ENCODE data around the gene NACAD. TPM values are rescaled to one million over a fixed set of nuclear protein-coding genes. Genes with fewer than 3 reads are reported as not detected.
A peak's percentile ranks its signal among the peaks of the same experiment; 100 is the strongest.

Gene NACAD
- total RNA-seq, 4 donors from 2014 or later, result 0.89 to 2.0 (median 1.7) TPM

DNA sequence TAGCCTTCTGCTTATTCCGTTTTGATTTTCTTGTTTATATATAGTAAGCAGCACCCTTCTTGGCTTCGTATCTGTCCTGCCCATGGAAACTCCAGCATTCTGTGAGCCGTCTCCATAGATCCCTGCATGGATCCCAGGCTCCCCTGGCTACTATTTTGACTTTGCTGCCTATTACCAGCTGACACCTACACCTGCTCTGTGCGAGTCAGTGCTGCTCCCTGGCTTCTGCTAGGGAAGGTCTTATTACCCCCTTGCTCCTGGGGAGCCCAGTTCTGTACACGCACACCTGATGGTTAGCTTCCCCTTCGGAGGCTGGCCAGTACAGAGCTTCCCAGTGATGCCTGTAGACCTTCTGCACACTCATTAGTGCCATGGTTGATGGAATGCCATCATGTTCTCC is 35.4 kb downstream of the NACAD start:
- H3K4me3 ChIP-seq (ENCODE audit: low read depth, poor library complexity, severe bottlenecking), result no peak overlapping the region
- WGBS, 2 donors, result 88 to 94% methylated on average over 6 of the region's 6 CpGs
- intact Hi-C loops (cut with DNase I; ENCODE audit: low total_unique reads), result no loop called here
- DNase-seq (ENCODE audit: low spot score in 2 of 2), result no peak
- no peak for TF ChIP-seq POLR2A (IDR thresholded peaks at IDR 0.05)
- TF ChIP-seq, protein P1, sequence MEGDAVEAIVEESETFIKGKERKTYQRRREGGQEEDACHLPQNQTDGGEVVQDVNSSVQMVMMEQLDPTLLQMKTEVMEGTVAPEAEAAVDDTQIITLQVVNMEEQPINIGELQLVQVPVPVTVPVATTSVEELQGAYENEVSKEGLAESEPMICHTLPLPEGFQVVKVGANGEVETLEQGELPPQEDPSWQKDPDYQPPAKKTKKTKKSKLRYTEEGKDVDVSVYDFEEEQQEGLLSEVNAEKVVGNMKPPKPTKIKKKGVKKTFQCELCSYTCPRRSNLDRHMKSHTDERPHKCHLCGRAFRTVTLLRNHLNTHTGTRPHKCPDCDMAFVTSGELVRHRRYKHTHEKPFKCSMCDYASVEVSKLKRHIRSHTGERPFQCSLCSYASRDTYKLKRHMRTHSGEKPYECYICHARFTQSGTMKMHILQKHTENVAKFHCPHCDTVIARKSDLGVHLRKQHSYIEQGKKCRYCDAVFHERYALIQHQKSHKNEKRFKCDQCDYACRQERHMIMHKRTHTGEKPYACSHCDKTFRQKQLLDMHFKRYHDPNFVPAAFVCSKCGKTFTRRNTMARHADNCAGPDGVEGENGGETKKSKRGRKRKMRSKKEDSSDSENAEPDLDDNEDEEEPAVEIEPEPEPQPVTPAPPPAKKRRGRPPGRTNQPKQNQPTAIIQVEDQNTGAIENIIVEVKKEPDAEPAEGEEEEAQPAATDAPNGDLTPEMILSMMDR (IDR thresholded peaks at IDR 0.05), result no peak

DNA sequence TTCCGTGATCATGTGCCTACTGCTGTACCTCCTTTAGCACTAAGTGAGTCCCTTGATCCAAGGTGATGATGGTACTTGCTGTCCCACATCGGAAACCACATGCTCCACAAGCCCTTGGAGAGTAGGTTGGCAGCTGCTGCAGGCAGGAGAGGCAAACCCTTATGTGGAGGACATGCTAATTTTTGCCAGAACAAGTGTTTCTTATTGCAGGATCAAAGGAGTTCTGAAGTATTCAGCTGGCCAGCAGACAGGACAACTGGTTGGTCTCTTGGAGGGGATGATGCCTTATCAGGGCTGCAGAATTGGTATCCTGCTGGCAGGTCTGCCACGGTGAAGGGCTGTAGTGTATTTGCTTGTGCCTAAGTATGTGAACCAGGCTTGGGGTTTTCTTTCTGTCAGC is 36.8 kb downstream of the NACAD start:
- WGBS, 2 donors, result 77 to 79% methylated on average over 3 of the region's 3 CpGs
- H3K4me3 ChIP-seq (ENCODE audit: low read depth, poor library complexity, severe bottlenecking), result no peak overlapping the region
- DNase-seq (ENCODE audit: low spot score in 2 of 2), result peak in 1 of 2 donors; percentile 28
- TF ChIP-seq, protein P1 (IDR thresholded peaks at IDR 0.05), result no peak
- TF ChIP-seq POLR2A (IDR thresholded peaks at IDR 0.05), result no peak
- intact Hi-C loops (cut with DNase I; ENCODE audit: low total_unique reads), result no loop called here

DNA sequence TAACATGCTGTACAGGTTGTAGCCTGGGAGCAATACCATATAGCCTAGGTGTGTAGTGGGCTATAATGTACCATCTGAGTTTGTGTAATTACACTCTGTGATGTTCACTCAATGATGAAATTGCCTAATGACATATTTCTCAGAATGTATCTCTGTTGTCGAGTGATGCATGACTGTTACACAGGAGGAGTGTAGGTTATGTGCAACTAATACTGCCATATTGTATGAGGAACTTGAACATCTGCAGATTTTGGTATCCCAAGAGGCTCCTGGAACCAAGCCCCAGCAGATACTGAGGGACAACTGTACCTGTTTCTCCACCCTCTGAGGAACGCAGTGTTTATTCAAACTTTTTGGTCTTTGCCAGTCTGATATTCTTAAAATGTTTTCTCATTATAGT is 38.6 kb downstream of the NACAD start:
- DNase-seq (ENCODE audit: low spot score in 2 of 2), result no peak
- 94 to 98% methylated on average over 2 of the region's 2 CpGs for WGBS, 2 donors
- no peak overlapping the region for H3K4me3 ChIP-seq (ENCODE audit: low read depth, poor library complexity, severe bottlenecking)
- intact Hi-C loops (cut with DNase I; ENCODE audit: low total_unique reads), result no loop called here
- TF ChIP-seq, protein P1 (IDR thresholded peaks at IDR 0.05), result no peak
- TF ChIP-seq POLR2A (IDR thresholded peaks at IDR 0.05), result no peak

DNA sequence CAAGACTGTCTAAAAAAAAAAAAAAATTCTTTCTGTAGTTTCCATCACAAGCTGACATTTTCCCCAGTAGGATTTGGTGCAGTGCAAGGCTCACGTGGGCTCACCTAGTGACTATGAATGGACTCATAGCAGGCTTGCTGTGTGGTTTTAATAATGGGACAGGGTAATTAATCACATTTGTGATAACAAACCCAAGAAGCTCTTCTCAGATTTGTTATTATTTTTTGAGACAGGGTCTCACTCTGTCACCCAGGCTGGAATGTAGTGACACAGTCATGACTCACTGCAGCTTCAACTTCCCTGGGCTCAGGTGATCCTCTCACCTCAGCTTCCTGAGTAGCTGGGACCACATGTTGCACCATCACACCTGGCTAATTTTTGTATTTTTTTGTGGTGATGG is 40.0 kb downstream of the NACAD start:
- intact Hi-C loops (cut with DNase I; ENCODE audit: low total_unique reads), result no loop called here
- DNase-seq (ENCODE audit: low spot score in 2 of 2), result peak in 1 of 2 donors; percentile 4
- no peak for TF ChIP-seq POLR2A (IDR thresholded peaks at IDR 0.05)
- TF ChIP-seq, protein P1 (IDR thresholded peaks at IDR 0.05), result no peak
- WGBS, 2 donors, result 92 to 100% methylated on average over 1 of the region's 1 CpG
- no peak overlapping the region for H3K4me3 ChIP-seq (ENCODE audit: low read depth, poor library complexity, severe bottlenecking)

DNA sequence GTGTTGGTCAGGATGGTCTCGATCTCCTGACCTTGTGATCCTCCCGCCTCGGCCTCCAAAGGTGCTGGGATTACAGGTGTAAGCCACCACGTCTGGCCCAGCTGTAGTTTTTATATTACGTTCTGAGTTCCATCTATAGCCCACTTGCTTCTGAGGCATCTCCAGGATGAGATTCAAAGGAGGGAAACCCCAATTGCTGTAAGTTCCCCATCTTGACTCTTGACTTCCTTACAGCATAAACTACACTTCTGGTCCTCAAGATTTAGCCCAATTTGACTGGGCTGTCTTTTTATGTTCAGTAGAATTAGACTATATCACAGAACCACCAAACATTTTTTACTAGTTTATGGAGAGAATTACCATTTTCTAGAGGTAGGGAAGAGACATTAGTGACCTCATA is 44.4 kb downstream of the NACAD start:
- TF ChIP-seq, protein P1 (IDR thresholded peaks at IDR 0.05), result no peak
- TF ChIP-seq POLR2A (IDR thresholded peaks at IDR 0.05), result no peak
- intact Hi-C loops (cut with DNase I; ENCODE audit: low total_unique reads), result no loop called here
- no peak overlapping the region for H3K4me3 ChIP-seq (ENCODE audit: low read depth, poor library complexity, severe bottlenecking)
- WGBS, 2 donors, result 87 to 90% methylated on average over 5 of the region's 5 CpGs
- no peak for DNase-seq (ENCODE audit: low spot score in 2 of 2)

DNA sequence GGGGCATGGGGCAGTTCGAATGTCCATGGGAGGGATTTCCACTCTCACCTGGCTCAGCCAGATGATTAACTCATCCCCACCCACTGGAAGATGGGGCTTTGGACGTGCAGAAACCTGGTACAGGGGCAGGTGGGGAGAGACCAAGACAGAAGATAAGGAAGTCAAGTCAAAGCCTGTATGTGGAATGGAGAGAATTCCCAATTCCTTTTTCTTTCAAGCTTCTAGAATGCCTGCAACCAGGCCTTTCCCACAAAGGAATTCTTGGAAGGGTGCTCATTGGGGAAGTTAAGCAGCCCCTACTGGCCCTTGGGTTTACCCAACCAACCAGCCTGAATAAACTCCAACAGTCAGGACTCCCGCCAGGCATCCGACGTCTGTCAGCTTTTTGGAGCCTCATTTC is 49.7 kb downstream of the NACAD start:
- DNase-seq (ENCODE audit: low spot score in 2 of 2), result peak in 1 of 2 donors; percentile 25
- WGBS, 2 donors, result 67 to 68% methylated on average over 5 of the region's 5 CpGs
- intact Hi-C loops (cut with DNase I; ENCODE audit: low total_unique reads), result no loop called here
- TF ChIP-seq, protein P1 (IDR thresholded peaks at IDR 0.05), result no peak
- no peak overlapping the region for H3K4me3 ChIP-seq (ENCODE audit: low read depth, poor library complexity, severe bottlenecking)
